HG03039 (cell line): Measurements from ENCODE around the gene TTLL8.

Experiments used
- ATAC-seq: cut with Tn5 transposase; IDR thresholded peaks from one replicate; pipeline ENCODE4 v1.9.1; 2021; ENCODE audit warnings: mild to moderate bottlenecking, moderate library complexity; ENCODE audit not compliant: unreplicated experiment

The TTLL8 gene

DNA sequence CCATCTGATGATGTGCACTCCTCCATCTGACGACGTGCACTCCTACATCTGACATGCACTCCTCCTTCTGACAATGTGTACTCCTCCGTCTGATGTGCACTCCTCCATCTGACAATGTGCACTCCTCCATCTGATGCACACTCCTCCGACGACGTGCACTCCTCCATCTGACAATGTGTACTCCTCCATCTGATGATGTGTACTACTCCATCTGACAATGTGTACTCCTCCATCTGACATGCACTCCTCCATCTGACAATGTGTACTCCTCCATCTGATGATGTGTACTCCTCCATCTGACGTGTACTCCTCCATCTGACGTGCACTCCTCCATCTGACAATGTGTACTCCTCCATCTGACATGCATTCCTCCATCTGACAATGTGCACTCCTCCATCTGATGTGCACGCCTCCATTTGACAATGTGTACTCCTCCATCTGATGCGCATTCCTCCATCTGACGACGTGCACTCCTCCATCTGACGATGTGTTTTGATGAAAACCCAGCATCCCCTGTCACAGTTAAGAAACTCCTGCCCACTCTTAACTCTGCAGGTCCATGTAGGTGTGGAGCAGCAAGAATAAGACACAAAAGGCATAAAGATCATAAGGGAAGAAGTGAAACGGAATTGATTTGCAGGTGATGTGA, 35.8 kb downstream of the TTLL8 start:
- ATAC-seq, result no peak

DNA sequence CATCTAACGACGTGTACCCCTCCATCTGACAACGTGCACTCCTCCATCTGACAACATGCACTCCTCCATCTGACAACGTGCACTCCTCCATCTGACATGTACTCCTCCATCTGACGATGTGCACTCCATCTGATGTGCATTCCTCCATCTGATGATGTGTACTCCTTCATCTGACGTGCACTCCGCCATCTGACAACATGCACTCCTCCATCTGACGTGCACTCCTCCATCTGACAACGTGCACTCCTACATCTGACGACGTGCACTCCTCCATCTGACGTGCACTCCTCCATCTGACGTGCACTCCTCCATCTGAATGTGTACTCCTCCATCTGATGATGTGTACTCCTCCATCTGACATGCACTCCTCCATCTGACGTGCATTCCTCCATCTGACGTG, 37.5 kb downstream of the TTLL8 start:
- no peak for ATAC-seq

DNA sequence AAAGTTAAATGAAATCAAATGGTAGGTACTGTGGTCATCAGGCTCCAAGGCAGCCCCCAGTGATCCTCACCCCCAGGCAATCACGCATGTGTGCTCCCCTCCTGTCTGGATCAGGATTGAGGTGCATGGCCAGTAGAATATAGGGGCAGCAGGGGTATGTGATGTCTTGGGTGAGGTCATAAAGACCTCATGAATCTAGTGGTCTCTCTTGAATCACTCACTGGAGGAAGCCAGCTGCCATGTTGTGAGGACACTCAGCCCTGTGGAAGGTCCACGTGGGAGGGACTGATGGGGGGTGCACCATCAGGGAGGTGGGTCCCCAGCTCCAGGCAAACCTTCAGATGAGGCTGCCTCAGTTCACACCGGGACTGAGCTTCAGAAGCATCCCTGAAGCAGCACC, 38.8 kb downstream of the TTLL8 start:
- ATAC-seq, result no peak

DNA sequence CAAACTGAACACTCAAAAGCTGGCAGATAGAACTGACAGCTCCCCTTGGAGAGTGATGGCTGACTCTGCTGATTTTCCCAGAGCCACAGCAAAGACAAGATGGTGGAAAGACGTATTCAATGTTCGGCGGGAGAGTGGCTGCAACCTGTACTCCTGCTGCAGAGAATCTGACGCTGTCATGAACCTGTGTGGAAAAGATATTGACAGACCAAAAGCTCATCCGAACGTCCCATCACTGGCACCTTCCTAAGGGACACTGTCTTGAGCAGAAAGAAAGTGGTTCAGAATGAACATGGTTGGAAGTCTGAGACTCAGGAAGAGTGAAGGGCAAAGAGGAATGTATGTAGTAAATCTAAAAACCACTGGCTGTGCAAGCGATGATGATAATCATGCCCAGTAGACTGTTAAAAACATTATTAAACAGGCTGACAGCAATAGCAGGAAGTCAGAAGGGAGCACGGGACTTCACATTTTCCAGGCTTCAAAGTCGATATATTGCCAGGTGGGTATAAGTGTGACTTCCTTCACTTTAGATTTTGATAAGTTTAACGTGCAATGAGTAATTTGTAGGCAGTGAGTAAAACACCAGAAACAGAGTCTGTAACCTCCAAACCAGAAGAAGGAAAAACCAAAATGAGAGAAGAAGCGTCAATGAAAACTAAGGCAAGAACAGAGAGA, 39.4 kb downstream of the TTLL8 start:
- ATAC-seq, result no peak

DNA sequence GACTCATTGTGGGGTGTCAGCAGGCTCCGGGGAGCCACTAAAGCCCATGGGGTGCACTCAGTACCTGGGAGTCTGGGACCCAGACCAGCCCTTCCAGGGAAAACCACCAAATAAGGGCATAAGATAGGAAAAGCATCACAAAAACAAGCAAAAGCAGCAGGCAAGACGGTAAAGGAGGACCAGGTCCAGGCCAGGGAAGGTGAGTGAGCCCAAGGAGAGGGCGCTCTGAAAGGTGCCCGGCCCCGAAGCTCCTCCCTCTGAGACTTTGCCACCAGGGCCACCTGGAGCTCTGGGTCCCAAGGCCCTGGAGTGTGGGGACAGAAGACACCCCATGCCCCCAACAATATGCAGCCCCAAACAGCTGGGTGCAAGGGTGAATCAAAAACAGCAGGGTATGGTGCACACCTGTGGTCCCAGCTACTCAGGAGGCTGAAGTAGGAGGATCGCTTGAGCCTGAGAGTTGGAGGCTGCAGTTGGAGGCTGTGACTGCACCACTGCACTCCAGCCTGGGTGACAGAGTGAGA, 40.3 kb downstream of the TTLL8 start:
- no peak for ATAC-seq

DNA sequence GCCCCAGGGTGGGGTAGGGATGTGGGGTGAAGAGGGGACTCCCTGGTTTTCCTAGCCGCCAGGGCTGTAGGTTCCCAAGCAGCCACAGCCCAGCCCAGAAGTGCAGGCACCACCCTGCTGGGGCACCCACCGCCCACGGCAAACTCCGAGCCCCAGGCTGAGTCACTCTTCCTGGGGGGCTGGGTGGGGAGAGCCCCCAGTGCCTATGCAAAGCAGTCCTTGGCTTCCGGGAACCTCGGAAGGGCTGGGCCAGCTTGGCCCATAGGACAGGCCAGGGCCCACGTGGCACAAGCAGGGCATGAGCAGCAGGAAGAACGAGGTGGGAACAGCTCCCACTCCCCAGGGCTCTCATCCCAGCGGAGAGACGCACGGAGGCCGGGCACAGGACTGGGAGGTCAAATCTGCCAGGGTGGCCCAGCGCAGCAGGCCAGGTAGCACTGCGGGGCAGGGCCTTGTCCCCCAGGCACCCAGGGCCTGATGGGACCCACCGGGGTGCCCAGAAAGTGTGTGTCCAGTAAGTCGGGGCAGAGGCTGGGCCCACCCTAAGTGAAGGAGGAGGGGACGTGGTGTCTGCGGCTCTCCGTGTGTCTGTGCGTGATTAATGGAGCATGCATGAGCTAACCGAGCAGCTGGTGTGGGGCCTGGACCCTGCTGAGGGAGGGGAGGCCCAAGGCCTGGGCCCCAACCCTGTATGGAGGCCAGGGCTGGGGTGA, 41.0 kb downstream of the TTLL8 start:
- ATAC-seq, result no peak

DNA sequence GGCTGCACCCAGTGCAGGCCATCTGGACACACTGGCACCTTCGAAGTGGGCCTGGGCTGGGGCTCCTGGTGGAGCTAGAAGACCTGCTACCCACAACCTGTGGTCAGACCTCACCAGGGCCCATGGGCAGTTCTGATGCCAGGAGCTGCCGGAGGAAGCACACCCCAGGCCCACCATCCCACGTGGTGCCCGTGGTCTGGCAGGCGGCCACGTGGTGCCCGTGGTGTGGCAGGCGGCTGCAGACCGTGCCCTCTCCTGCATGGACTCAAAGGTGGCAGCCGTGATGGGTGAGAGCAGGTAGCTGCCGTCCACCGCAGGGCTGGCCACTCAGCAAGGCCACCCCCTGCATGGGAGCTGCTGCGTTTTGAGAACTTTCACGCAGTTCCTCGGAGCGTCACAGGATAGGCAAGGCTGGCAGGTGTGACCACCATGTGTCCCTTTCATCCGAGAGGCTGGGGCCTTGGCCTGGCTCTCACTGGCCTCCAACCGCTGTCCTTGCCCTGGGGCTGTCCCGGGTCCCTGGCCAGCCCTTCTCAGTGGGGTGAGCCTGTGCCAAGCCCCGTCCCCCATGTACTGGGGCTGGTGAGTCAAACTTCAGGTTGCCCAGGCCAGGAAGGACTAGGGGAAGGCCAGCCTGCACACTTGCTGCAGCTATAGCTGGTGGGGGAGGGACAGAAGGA, 41.6 kb downstream of the TTLL8 start:
- ATAC-seq, result no peak

DNA sequence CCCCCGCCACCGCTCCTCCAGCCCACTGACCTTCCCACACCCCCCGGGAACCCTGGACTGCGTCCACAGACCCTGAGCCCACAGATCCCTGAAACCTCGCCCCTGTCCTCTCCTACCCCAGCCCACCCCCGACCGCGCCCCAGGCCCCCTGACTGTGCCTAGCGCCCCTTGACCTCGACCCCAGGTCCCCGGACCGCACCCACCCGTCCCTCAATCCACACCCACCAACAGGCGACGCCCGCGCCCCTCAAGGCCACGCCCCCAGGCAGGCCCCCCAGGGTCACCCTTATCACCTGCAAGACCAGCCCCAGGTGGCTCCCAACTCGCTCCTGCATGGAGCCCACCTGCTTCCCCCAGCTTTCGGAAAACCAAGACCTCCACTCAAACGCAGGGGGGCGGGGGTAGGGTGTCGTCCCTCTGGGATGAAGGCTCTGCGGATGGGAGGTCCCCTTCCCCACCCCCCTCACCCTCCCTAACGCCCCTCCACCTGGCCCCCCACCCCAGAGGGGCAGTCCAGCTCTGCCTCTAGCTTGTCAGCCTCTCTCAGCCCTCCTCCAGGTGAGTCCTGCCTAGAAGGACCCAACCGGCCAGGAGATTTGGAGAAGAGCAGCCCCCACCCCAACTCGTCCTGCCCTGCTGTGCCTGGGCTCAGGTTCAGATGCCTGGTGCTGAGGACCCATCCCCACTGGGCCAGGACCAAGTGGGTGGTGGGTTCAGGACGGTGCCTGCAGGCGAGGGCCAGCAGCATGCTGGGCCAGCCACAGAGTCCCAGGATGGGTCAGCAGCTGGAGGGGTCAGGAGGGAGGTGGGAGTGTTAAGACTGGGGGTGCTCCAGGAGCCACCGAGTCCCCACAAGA, 42.4 kb downstream of the TTLL8 start:
- ATAC-seq, result no peak

DNA sequence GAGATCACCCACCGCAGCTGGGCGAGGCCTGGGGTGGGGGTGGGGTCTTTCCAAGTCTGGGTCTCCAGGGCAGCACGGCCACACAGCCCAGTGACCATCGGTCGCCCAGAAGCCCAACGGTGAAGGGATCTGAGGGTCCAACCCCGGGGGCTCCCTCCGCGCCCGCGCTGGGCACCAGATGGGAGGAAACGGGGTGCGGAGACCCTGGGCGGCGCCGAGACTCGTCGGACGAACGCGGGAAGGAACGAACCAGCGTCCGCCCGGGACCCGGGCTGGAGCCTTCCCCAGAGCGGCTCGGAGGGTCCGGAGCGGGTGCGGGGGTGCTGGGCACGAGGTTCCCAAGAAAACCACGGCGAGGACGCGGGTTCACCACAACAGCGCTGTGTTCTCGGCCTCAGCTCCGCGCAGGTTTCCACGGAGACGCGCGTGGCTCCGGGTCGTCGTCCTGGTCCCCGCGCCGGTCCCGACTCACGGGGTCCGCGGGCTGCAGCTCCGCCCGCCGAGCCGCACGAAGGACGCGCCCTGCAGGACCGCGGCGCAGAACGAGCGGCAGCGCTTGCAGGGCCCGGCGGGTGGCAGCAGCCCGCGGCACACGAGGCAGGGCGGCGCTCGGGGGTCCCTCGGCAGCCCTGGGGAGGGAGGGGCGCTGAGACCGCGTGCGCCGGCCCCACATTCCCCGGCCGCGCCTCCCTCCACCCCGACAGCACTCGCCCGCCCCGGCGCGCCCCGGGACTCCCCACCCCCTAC, 43.3 kb downstream of the TTLL8 start:
- no peak for ATAC-seq

DNA sequence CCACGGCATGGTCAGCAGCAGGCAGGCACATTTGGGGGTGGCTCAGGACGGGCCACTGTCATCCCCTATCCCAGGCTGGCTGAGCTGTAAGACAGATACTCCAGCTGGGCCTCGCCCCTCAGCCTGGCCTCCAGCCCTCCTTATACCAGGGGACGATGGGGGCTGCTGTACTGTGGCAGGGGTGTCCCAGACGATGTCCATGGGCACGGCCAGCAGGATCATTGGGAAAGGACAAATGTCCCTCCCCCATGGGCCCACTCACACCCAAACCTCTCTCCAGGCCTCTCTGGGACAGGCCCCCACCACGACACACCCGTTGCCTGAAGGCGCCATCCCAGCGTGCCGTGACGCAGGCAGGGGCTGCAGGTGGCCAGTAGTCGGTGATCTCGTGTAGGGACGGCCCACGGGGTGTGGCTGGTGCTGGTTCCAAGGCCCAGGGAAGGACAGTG, 44.0 kb downstream of the TTLL8 start:
- ATAC-seq, result no peak

DNA sequence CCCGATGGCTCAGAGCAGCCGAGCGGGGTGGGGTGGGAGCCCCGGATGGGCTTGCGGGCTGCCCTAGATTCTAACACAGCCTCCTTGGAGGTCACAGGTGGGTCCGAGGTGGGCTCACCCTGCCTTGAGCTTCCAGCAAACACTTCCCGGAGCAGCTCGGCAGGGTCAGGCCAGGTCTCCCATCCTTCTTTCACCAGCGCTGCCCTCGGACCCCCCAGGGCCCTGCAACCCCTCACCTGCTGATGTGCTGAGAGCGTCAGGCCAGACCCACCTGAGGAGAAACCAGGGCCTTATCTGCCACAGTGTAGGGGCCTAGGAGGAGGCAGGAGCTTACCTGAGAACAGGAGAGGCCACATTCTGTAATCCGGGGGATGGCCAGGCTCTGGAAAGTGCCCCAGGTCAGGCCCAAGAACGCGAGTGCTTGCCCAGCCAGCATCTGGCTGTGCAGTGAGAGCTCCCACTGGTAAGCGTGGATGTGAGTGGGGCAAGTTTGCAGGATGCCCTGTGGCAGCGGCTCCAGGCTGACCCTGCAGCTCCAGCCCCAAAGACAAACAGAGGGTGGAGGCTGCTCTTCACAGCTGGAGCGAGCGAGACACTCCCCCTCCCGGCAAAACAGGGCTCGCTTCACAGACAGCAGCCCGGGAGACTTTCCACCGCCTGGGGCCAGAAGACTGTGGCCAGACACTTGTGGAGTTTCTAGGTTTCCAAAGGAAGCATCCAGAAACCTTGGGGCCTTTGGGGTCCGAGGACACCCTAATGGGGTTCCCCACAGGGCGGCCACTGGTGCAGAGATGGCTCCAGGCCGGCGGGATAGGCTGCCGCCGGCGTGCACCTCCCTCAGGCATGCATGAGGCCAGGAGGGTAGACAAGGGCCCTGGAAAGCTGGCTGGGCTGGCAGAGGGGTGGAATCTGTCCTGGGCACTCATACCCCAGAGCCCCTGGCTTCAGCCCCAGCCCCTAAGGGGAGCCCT, 45.6 kb downstream of the TTLL8 start, which contains the start of gene IL17REL:
IL17REL (minus strand) TSS at position 555 of the 971 bp plus-strand sequence; CDS start at position 436, 119 bp downstream.
- ATAC-seq, result no peak

DNA sequence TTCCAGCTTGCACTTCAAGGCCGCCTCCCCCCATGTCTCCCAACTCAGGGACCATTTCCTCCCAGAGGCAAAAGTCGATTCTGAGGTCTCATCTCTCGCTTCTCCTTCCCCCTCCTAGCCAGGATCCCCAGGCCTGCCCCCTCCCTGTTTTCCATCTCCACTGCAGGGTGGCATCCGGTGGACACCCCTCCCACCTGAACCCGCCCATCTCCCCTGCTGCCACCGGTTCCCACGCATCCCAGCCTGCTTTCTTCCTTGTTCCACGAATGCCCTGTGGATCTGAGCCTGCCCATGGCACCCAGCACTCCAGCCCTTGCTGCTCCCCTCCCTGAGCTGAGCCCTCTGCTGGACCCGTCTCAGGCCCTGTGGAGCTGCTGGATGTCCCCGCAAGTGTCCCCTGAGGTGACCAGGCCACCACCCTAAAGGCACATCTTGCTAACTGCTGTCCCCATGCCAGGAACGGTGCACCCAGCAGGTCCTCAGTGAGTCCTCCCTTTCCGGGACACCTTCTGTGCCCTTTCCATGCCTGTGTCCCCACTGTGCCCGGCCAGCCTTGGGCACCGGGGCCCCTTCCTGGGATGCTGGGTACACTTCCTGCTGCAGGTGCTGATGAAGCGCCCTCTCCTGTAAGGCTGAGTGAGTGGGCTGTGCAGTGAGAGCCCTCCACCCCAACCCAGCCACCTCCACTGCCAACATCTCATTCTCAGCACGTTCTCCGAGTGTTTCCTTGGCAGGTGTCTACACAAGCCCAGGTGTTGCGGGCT, 46.5 kb downstream of the TTLL8 start:
- no peak for ATAC-seq

DNA sequence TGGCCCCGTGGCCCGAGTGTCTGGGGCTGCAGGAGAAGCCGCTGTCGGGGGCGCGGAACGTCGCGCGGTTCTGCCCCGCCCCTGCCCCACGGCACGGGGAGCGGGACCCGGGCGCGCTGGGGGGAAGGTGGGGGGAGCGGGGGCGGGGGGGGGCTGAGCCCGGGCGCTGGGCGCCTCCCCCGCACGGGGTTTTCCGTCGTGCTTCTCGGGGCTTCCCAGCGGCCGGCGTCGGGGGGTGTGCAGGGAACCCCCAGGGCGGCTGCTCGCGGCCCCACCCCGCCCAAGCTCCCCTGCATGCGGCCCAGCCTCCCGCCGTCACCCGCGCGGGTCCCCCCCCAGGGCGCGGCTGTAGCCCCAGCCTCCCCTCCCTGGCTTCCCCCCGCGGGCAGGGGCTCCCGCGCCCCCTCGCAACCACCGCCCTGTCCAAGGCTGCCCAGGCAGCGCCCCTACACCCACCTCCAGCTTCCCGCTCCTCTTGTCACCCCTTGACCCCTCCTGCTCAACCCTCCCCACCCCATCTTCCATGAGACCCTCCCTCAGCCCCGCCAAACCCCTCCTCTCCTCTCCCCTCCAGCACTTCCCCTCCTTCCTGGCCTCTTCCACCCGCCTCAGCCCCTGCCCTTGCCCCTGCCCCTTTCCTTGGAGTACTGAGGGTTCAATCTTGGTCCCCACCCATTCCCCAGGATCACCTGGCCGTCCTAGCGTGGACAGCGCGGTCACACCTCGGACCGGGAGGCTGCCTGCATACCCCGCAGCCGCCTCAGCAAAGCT, 47.2 kb downstream of the TTLL8 start:
- ATAC-seq, result no peak

DNA sequence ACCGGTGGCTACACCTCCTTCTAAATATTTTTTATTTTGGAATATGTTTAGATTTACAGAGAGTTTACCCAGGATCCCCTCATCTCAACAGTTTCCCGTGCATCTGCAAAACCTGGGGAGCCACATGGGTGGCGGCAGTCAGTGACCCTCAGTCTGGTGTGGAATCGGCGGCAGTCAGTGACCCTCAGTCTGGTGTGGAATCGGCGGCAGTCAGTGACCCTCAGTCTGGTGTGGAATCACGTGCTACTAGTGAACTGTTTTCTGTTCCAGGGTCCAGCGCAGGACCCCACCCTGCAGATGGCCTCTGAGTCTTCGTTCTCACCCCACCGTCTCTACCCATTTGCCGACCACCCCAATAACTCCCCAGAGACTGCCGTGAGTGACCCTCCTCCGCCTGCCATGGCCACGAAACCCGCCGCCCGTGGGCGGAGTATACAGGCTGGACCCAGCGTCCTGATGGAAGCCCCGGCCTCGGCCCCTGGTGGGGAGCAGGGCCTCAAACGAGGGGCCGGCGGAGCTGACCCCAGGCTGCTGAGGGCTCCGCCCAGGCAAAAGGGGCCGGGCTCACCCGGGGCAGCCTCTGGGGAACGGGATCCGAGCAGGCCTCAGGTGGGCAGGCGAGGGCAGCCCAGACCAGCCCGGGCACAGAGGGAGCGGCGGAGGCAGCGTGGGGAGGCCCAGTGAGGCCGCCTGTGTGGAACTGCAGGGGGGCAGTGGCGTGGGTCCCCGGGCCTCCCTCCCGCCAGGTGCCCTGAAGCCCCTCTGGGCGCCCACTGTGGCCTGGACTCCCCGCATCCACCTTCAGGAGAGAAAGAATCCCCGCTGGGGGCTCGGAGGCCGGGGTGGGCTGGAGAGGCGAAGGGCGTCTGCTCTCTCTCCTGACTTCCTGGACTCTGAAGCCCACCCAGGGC, 48.1 kb downstream of the TTLL8 start:
- ATAC-seq, result no peak

DNA sequence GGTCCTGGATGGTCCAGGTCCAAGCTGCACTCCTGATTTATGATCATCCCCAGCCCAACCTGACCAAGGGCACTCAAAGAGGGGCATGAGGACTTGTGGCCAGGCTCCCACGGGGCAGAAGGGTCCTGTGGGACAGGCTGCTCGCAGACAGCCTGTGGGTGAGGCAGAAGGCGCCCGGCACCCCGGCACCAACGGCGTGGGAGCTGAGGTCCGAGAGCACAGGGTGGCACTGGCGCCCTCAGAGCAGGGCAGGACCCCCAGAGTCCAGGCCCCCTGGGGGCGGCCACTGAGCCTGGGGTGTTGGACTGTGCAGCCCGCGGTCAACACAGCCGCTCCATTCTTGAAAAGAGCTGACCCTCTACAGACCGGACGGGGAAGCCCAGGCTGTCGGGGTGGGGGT, 48.8 kb downstream of the TTLL8 start:
- no peak for ATAC-seq
